Measurements from ENCODE around the gene NCF4.

The NCF4 gene

GRCh38 chr22:36885474-36885873 is 24.7 kb downstream of the NCF4 start:
- H3K4me2 ChIP-seq, result no peak overlapping the region
- no peaks in the 10 kb centered on the region for H3K27me3 ChIP-seq
- H3K9me3 ChIP-seq, result peaks cover 31% of the 10 kb centered on the region
- no peaks in the 10 kb centered on the region for H3K36me3 ChIP-seq
- H3K27ac ChIP-seq, result no peak overlapping the region
- TF ChIP-seq Cebpa-rat (IDR thresholded peaks at IDR 0.05), result no peak
- no peak overlapping the region for H3K9ac ChIP-seq
- H3K4me1 ChIP-seq, result no peaks in the 10 kb centered on the region
- no peaks in the 10 kb centered on the region for H4K20me1 ChIP-seq
- H3K4me3 ChIP-seq, result no peak overlapping the region

- TF ChIP-seq Cebpa-rat (IDR thresholded peaks at IDR 0.05), result no peak
- H3K36me3 ChIP-seq, result no peaks in the 10 kb centered on the region
- H4K20me1 ChIP-seq, result no peaks in the 10 kb centered on the region
- H3K9ac ChIP-seq, result no peak overlapping the region
- peaks cover 26% of the 10 kb centered on the region for H3K9me3 ChIP-seq
- no peaks in the 10 kb centered on the region for H3K4me1 ChIP-seq
- no peak overlapping the region for H3K4me2 ChIP-seq
- no peak overlapping the region for H3K4me3 ChIP-seq
- no peak overlapping the region for H3K27ac ChIP-seq
- no peaks in the 10 kb centered on the region for H3K27me3 ChIP-seq
Observed at GRCh38 chr22:36886016-36886415, 25.2 kb downstream of the NCF4 start.

- no peaks in the 10 kb centered on the region for H3K36me3 ChIP-seq
Observed at GRCh38 chr22:36887162-36887561, 26.4 kb downstream of the NCF4 start.

GRCh38 chr22:36891646-36892045 is 30.8 kb downstream of the NCF4 start:
- H3K9ac ChIP-seq, result no peak overlapping the region
- no peak overlapping the region for H3K4me3 ChIP-seq
- H3K36me3 ChIP-seq, result no peaks in the 10 kb centered on the region
- no peaks in the 10 kb centered on the region for H3K4me1 ChIP-seq
- no peak overlapping the region for H3K4me2 ChIP-seq
- no peak for TF ChIP-seq Cebpa-rat (IDR thresholded peaks at IDR 0.05)
- no peaks in the 10 kb centered on the region for H4K20me1 ChIP-seq
- H3K9me3 ChIP-seq, result peaks cover 16% of the 10 kb centered on the region
- H3K27me3 ChIP-seq, result no peaks in the 10 kb centered on the region
- no peak overlapping the region for H3K27ac ChIP-seq

More at GRCh38 chr22:36887162-36887561, 26.4 kb downstream of the NCF4 start:
- Histone ChIP-seq H3K4me1 (no peaks in the 10 kb centered on the region), H3K27ac (no peak overlapping the region), H3K4me3 (no peak overlapping the region), H3K4me2 (no peak overlapping the region), H4K20me1 (no peaks in the 10 kb centered on the region), H3K9ac (no peak overlapping the region), H3K9me3 (peaks cover 14% of the 10 kb centered on the region), H3K27me3 (no peaks in the 10 kb centered on the region)
- no peak for TF ChIP-seq Cebpa-rat (IDR thresholded peaks at IDR 0.05)

- H3K9ac ChIP-seq, result no peak overlapping the region
- no peak overlapping the region for H3K4me2 ChIP-seq
- no peak for TF ChIP-seq Cebpa-rat (IDR thresholded peaks at IDR 0.05)
- no peaks in the 10 kb centered on the region for H3K4me1 ChIP-seq
- H3K9me3 ChIP-seq, result peaks cover 19% of the 10 kb centered on the region
- no peaks in the 10 kb centered on the region for H4K20me1 ChIP-seq
- H3K4me3 ChIP-seq, result no peak overlapping the region
- no peak overlapping the region for H3K27ac ChIP-seq
- H3K36me3 ChIP-seq, result no peaks in the 10 kb centered on the region
- no peaks in the 10 kb centered on the region for H3K27me3 ChIP-seq
Observed at GRCh38 chr22:36892292-36892691, 31.5 kb downstream of the NCF4 start.

GRCh38 chr22:36893262-36893661 is 32.5 kb downstream of the NCF4 start:
- no peak overlapping the region for H3K9ac ChIP-seq
- H4K20me1 ChIP-seq, result no peaks in the 10 kb centered on the region
- TF ChIP-seq Cebpa-rat (IDR thresholded peaks at IDR 0.05), result no peak
- H3K9me3 ChIP-seq, result peaks cover 19% of the 10 kb centered on the region
- H3K27ac ChIP-seq, result no peak overlapping the region
- H3K36me3 ChIP-seq, result no peaks in the 10 kb centered on the region
- no peak overlapping the region for H3K4me2 ChIP-seq
- H3K27me3 ChIP-seq, result no peaks in the 10 kb centered on the region
- peaks cover 6% of the 10 kb centered on the region; the same call in 1 of the 2 replicates for H3K4me1 ChIP-seq
- H3K4me3 ChIP-seq, result no peak overlapping the region

GRCh38 chr22:36894266-36894665 is 33.5 kb downstream of the NCF4 start:
- Histone ChIP-seq H3K27ac (no peak overlapping the region), H3K4me3 (no peak overlapping the region), H3K9ac (no peak overlapping the region), H3K9me3 (peaks cover 25% of the 10 kb centered on the region), H4K20me1 (no peaks in the 10 kb centered on the region), H3K36me3 (no peaks in the 10 kb centered on the region), H3K27me3 (no peaks in the 10 kb centered on the region), H3K4me1 (peaks cover 6% of the 10 kb centered on the region; the same call in 1 of the 2 replicates), H3K4me2 (no peak overlapping the region)
- TF ChIP-seq Cebpa-rat (IDR thresholded peaks at IDR 0.05), result no peak

- no peak for TF ChIP-seq Cebpa-rat (IDR thresholded peaks at IDR 0.05)
- Histone ChIP-seq H4K20me1 (no peaks in the 10 kb centered on the region), H3K27me3 (no peaks in the 10 kb centered on the region), H3K9ac (no peak overlapping the region), H3K27ac (no peak overlapping the region), H3K36me3 (no peaks in the 10 kb centered on the region), H3K9me3 (peaks cover 32% of the 10 kb centered on the region), H3K4me2 (no peak overlapping the region), H3K4me3 (no peak overlapping the region), H3K4me1 (peaks cover 38% of the 10 kb centered on the region)
Observed at GRCh38 chr22:36897611-36898010, 36.8 kb downstream of the NCF4 start.

GRCh38 chr22:36898690-36899089 is 37.9 kb downstream of the NCF4 start:
- H3K4me1 ChIP-seq, result peaks cover 46% of the 10 kb centered on the region
- no peak overlapping the region for H3K4me3 ChIP-seq
- no peaks in the 10 kb centered on the region for H3K36me3 ChIP-seq
- no peaks in the 10 kb centered on the region for H3K27me3 ChIP-seq
- TF ChIP-seq Cebpa-rat (IDR thresholded peaks at IDR 0.05), result no peak
- H3K9ac ChIP-seq, result no peak overlapping the region
- no peak overlapping the region for H3K27ac ChIP-seq
- H3K9me3 ChIP-seq, result peaks cover 42% of the 10 kb centered on the region
- no peaks in the 10 kb centered on the region for H4K20me1 ChIP-seq
- H3K4me2 ChIP-seq, result no peak overlapping the region

GRCh38 chr22:36899498-36899897 is 38.7 kb downstream of the NCF4 start:
- no peak overlapping the region for H3K27ac ChIP-seq
- peaks cover 47% of the 10 kb centered on the region for H3K9me3 ChIP-seq
- no peaks in the 10 kb centered on the region for H3K27me3 ChIP-seq
- H3K36me3 ChIP-seq, result no peaks in the 10 kb centered on the region
- H3K4me2 ChIP-seq, result peak overlapping the region; percentile 80; the same call in 1 of the 2 replicates
- H3K4me3 ChIP-seq, result no peak overlapping the region
- peaks cover 46% of the 10 kb centered on the region for H3K4me1 ChIP-seq
- H3K9ac ChIP-seq, result no peak overlapping the region
- TF ChIP-seq Cebpa-rat (IDR thresholded peaks at IDR 0.05), result no peak
- no peaks in the 10 kb centered on the region for H4K20me1 ChIP-seq

GRCh38 chr22:36900225-36900624 is 39.4 kb downstream of the NCF4 start:
- TF ChIP-seq Cebpa-rat (IDR thresholded peaks at IDR 0.05), result no peak
- H3K36me3 ChIP-seq, result no peaks in the 10 kb centered on the region
- H3K4me1 ChIP-seq, result peaks cover 46% of the 10 kb centered on the region
- H3K9ac ChIP-seq, result peak overlapping the region; percentile 73
- peak overlapping the region; percentile 80 for H3K4me2 ChIP-seq
- H3K27ac ChIP-seq, result peak overlapping the region; percentile 88
- H3K9me3 ChIP-seq, result peaks cover 45% of the 10 kb centered on the region
- H4K20me1 ChIP-seq, result no peaks in the 10 kb centered on the region
- no peaks in the 10 kb centered on the region for H3K27me3 ChIP-seq
- no peak overlapping the region for H3K4me3 ChIP-seq
